Measurements from ENCODE around the gene OPCML. TPM values are rescaled to one million over a fixed set of nuclear protein-coding genes. Genes with fewer than 3 reads are reported as not detected.

The OPCML gene
- total RNA-seq, 1 experiment from 2014 or later, result not detected

GRCh38 chr11:133258751-133259150 is 273.6 kb downstream of the OPCML start:
- H3K4me1 Mint-ChIP-seq (ENCODE audit: low read depth, unreplicated experiment), result no peaks in the 10 kb centered on the region
- ChIA-PET CTCF (no interaction called here), POLR2A (no interaction called here)
- Histone ChIP-seq H3K4me1 (no peaks in the 10 kb centered on the region), H3K4me3 (ENCODE audit: low read depth, low read length) (no peak overlapping the region), H3K36me3 (ENCODE audit: control insufficient read depth, insufficient read depth, low read length) (no peaks in the 10 kb centered on the region), H3K27me3 (replicated peaks; ENCODE audit: control insufficient read depth, insufficient read depth, low read length) (no peaks in the 10 kb centered on the region), H3K9me3 (peaks cover 8% of the 10 kb centered on the region; the same call in 1 of the 2 replicates)
- H3K4me3 Mint-ChIP-seq (ENCODE audit: unreplicated experiment), result no peak overlapping the region
- TF ChIP-seq, protein P1, sequence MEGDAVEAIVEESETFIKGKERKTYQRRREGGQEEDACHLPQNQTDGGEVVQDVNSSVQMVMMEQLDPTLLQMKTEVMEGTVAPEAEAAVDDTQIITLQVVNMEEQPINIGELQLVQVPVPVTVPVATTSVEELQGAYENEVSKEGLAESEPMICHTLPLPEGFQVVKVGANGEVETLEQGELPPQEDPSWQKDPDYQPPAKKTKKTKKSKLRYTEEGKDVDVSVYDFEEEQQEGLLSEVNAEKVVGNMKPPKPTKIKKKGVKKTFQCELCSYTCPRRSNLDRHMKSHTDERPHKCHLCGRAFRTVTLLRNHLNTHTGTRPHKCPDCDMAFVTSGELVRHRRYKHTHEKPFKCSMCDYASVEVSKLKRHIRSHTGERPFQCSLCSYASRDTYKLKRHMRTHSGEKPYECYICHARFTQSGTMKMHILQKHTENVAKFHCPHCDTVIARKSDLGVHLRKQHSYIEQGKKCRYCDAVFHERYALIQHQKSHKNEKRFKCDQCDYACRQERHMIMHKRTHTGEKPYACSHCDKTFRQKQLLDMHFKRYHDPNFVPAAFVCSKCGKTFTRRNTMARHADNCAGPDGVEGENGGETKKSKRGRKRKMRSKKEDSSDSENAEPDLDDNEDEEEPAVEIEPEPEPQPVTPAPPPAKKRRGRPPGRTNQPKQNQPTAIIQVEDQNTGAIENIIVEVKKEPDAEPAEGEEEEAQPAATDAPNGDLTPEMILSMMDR (IDR thresholded peaks at IDR 0.05; ENCODE audit: insufficient read depth in 1 of 2, low read depth in 1 of 2, low read length in 1 of 2, severe bottlenecking in 1 of 2, unreplicated experiment in 1 of 2), result no peak
- intact Hi-C loops (cut with micrococcal nuclease; ENCODE audit: unreplicated experiment), result no loop called here
- DNase-seq, result no peak
- no peaks in the 10 kb centered on the region for H3K9me3 Mint-ChIP-seq (ENCODE audit: unreplicated experiment)
- no peak overlapping the region for H3K27ac Mint-ChIP-seq (ENCODE audit: unreplicated experiment)
- no peaks in the 10 kb centered on the region for H3K36me3 Mint-ChIP-seq (ENCODE audit: insufficient read depth, unreplicated experiment)
- no TSS peak for BruUV-seq (replicated peaks)
- H3K27me3 Mint-ChIP-seq (ENCODE audit: insufficient read depth, unreplicated experiment), result peaks cover 3% of the 10 kb centered on the region

DNA sequence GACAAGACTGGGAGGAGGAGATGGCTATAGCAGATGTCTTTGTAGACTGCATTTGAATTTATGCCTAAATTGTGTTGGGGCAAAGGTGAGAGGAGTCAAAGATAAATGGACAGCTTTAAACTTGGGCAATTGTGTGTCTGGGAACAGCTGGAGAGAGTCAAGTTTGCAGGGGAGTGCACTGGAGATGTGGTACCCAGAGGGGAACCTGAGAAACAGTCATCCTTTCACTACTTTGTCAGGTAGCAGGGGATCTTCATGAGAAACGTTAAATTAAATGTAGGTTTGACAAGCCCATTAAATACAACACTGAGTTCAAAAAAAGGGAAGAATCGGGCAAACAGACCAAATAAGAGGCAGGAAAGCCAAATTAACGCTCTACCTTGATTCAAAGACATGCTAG is 277.7 kb downstream of the OPCML start:
- Histone ChIP-seq H3K27me3 (replicated peaks; ENCODE audit: control insufficient read depth, insufficient read depth, low read length) (no peaks in the 10 kb centered on the region), H3K36me3 (ENCODE audit: control insufficient read depth, insufficient read depth, low read length) (no peaks in the 10 kb centered on the region), H3K9me3 (peaks cover 8% of the 10 kb centered on the region; the same call in 1 of the 2 replicates), H3K4me3 (ENCODE audit: low read depth, low read length) (no peak overlapping the region), H3K4me1 (no peaks in the 10 kb centered on the region)
- TF ChIP-seq, protein P1 (IDR thresholded peaks at IDR 0.05; ENCODE audit: insufficient read depth in 1 of 2, low read depth in 1 of 2, low read length in 1 of 2, severe bottlenecking in 1 of 2, unreplicated experiment in 1 of 2), result no peak
- Mint-ChIP-seq H3K36me3 (ENCODE audit: insufficient read depth, unreplicated experiment) (no peaks in the 10 kb centered on the region), H3K27me3 (ENCODE audit: insufficient read depth, unreplicated experiment) (peaks cover 6% of the 10 kb centered on the region), H3K4me1 (ENCODE audit: low read depth, unreplicated experiment) (no peaks in the 10 kb centered on the region), H3K9me3 (ENCODE audit: unreplicated experiment) (no peaks in the 10 kb centered on the region), H3K4me3 (ENCODE audit: unreplicated experiment) (no peak overlapping the region), H3K27ac (ENCODE audit: unreplicated experiment) (no peak overlapping the region)
- intact Hi-C loops (cut with micrococcal nuclease; ENCODE audit: unreplicated experiment), result no loop called here
- no peak for DNase-seq
- ChIA-PET CTCF (no interaction called here), POLR2A (no interaction called here)
- BruUV-seq (replicated peaks), result no TSS peak

DNA sequence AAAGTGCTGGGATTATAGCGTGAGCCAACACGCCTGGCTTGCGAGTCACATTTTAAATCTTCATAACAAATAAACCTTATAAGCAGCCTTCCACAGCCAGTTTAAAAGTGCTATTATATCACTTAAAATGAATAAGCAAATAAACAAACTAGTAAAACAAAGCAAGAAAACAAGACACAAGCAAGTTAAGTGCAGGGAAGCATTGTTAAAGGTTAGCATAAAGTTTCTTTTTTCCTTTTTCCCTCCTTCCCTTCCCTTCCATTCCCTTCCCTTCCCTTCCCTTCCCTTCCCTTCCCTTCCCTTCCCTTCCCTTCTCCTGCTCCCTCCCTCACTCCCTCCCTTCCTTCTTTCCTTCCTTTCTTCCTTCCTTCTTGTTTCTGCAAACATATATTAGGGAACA is 278.7 kb downstream of the OPCML start:
- TF ChIP-seq, protein P1 (IDR thresholded peaks at IDR 0.05; ENCODE audit: insufficient read depth in 1 of 2, low read depth in 1 of 2, low read length in 1 of 2, severe bottlenecking in 1 of 2, unreplicated experiment in 1 of 2), result no peak
- no peak overlapping the region for H3K4me3 ChIP-seq (ENCODE audit: low read depth, low read length)
- no TSS peak for BruUV-seq (replicated peaks)
- Mint-ChIP-seq H3K4me3 (ENCODE audit: unreplicated experiment) (no peak overlapping the region), H3K4me1 (ENCODE audit: low read depth, unreplicated experiment) (no peaks in the 10 kb centered on the region), H3K9me3 (ENCODE audit: unreplicated experiment) (no peaks in the 10 kb centered on the region), H3K27me3 (ENCODE audit: insufficient read depth, unreplicated experiment) (peaks cover 7% of the 10 kb centered on the region), H3K36me3 (ENCODE audit: insufficient read depth, unreplicated experiment) (no peaks in the 10 kb centered on the region), H3K27ac (ENCODE audit: unreplicated experiment) (no peak overlapping the region)
- ChIA-PET POLR2A (no interaction called here), CTCF (no interaction called here)
- no peak for DNase-seq
- intact Hi-C loops (cut with micrococcal nuclease; ENCODE audit: unreplicated experiment), result no loop called here
- H3K36me3 ChIP-seq (ENCODE audit: control insufficient read depth, insufficient read depth, low read length), result no peaks in the 10 kb centered on the region
- H3K9me3 ChIP-seq, result peaks cover 8% of the 10 kb centered on the region; the same call in 1 of the 2 replicates
- no peaks in the 10 kb centered on the region for H3K4me1 ChIP-seq
- H3K27me3 ChIP-seq (replicated peaks; ENCODE audit: control insufficient read depth, insufficient read depth, low read length), result no peaks in the 10 kb centered on the region
